Measurements from ENCODE around the gene LRP11. TPM values are rescaled to one million over a fixed set of nuclear protein-coding genes. Genes with fewer than 3 reads are reported as not detected.

Gene LRP11
- total and polyA plus RNA-seq, 2 of the 13 experiments (the other 11 are each of a cell fraction or from before 2014, with no cell fraction given) = 32.4 to 48.9 TPM

DNA sequence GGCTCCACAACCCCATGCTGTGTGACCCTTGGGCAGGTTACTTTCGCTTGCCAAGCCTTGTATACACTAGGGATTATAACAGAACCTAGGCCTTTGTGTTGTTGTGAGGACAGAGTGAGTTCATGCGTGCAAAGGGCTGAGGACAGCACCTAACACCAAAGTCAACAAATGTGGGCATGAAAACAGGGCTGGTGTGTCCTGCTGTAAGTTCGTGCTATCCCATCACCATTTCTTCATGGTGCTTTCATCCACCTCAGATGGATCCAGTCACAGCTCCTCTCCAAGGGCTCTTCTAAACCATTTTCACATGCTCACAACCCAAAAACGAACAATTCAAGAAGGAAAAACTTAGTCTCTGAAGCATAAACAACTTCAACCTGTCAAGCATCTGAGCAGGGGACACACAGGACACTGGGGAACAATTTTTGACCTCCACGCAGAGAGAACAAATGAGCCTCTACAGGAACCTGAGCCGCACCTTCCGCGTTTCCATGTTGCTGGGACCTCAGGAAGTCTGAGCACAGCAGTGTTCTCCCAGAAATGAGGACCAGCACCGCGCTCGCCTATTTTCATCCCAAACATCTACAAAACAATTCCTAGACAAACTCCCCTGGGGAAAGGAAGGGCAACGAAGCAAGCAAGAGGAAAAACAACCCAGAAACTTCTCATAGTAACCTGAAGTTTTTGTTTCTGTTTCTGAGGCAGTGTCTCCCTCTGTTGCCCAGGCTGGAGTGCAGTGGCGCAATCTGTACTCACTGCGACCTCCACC, 3.1 kb downstream of the LRP11 start (continued):
- TF ChIP-seq ZNF589 (CRISPR knock-in tag; conservative IDR thresholded peaks at IDR 0.05) (peak; percentile 39; the same call in 1 of the 2 replicates), SP5 (CRISPR knock-in tag; IDR thresholded peaks at IDR 0.05; ENCODE audit: borderline replicate concordance, low read depth) (peak; percentile 73; the same call in 1 of the 2 replicates), ZNF282 (IDR thresholded peaks at IDR 0.05; ENCODE audit: partially characterized antibody) (no peak), NR2F1 (CRISPR knock-in tag; IDR thresholded peaks at IDR 0.05) (peak; percentile 58 to 67; a peak in 3 of 4 replicates), MEF2D (CRISPR knock-in tag; IDR thresholded peaks at IDR 0.05) (peak; percentile 99), ZNF264 (CRISPR knock-in tag; IDR thresholded peaks at IDR 0.05) (peak; percentile 24; the same call in 1 of the 2 replicates), YEATS2 (CRISPR knock-in tag; IDR thresholded peaks at IDR 0.05; ENCODE audit: borderline replicate concordance) (peak; percentile 57; the same call in 1 of the 2 replicates), ZNF121 (CRISPR knock-in tag; IDR thresholded peaks at IDR 0.05) (peak; percentile 97), ZFP1 (CRISPR knock-in tag; IDR thresholded peaks at IDR 0.05) (peak; percentile 91), ZNF510 (CRISPR knock-in tag; IDR thresholded peaks at IDR 0.05; ENCODE audit: low read depth) (0 out of 2 replicates have a peak, but pooled peaks have one; percentile 19), HOXA5 (CRISPR knock-in tag; IDR thresholded peaks at IDR 0.05) (0 out of 2 replicates have a peak, but pooled peaks have one; percentile 30)
- TF ChIP-seq, protein P1, sequence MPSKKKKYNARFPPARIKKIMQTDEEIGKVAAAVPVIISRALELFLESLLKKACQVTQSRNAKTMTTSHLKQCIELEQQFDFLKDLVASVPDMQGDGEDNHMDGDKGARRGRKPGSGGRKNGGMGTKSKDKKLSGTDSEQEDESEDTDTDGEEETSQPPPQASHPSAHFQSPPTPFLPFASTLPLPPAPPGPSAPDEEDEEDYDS (CRISPR knock-in tag; IDR thresholded peaks at IDR 0.05) = peak; percentile 75
- TF ChIP-seq, protein P2, sequence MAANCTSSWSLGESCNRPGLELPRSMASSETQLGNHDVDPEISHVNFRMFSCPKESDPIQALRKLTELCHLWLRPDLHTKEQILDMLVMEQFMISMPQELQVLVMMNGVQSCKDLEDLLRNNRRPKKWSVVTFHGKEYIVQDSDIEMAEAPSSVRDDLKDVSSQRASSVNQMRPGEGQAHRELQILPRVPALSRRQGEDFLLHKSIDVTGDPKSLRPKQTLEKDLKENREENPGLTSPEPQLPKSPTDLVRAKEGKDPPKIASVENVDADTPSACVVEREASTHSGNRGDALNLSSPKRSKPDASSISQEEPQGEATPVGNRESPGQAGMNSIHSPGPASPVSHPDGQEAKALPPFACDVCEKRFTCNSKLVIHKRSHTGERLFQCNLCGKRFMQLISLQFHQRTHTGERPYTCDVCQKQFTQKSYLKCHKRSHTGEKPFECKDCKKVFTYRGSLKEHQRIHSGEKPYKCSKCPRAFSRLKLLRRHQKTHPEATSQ (CRISPR knock-in tag; IDR thresholded peaks at IDR 0.05; ENCODE audit: borderline replicate concordance) = 0 out of 2 replicates have a peak, but pooled peaks have one; percentile 46
- TF ChIP-seq, protein P3, sequence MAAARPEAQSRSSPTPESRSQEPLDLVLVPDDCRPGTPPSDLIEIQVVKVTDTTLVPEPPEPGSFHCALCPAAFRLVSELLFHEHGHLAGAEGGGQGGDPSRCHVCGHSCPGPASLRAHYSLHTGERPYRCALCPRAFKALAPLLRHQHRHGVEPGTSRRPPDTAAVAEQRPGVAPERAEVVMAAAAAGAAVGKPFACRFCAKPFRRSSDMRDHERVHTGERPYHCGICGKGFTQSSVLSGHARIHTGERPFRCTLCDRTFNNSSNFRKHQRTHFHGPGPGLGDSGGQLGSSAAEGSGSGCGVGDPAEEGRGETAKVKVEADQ (CRISPR knock-in tag; IDR thresholded peaks at IDR 0.05; ENCODE audit: borderline replicate concordance) = peak; percentile 83; the same call in 1 of the 2 replicates
- TF ChIP-seq, protein P4, sequence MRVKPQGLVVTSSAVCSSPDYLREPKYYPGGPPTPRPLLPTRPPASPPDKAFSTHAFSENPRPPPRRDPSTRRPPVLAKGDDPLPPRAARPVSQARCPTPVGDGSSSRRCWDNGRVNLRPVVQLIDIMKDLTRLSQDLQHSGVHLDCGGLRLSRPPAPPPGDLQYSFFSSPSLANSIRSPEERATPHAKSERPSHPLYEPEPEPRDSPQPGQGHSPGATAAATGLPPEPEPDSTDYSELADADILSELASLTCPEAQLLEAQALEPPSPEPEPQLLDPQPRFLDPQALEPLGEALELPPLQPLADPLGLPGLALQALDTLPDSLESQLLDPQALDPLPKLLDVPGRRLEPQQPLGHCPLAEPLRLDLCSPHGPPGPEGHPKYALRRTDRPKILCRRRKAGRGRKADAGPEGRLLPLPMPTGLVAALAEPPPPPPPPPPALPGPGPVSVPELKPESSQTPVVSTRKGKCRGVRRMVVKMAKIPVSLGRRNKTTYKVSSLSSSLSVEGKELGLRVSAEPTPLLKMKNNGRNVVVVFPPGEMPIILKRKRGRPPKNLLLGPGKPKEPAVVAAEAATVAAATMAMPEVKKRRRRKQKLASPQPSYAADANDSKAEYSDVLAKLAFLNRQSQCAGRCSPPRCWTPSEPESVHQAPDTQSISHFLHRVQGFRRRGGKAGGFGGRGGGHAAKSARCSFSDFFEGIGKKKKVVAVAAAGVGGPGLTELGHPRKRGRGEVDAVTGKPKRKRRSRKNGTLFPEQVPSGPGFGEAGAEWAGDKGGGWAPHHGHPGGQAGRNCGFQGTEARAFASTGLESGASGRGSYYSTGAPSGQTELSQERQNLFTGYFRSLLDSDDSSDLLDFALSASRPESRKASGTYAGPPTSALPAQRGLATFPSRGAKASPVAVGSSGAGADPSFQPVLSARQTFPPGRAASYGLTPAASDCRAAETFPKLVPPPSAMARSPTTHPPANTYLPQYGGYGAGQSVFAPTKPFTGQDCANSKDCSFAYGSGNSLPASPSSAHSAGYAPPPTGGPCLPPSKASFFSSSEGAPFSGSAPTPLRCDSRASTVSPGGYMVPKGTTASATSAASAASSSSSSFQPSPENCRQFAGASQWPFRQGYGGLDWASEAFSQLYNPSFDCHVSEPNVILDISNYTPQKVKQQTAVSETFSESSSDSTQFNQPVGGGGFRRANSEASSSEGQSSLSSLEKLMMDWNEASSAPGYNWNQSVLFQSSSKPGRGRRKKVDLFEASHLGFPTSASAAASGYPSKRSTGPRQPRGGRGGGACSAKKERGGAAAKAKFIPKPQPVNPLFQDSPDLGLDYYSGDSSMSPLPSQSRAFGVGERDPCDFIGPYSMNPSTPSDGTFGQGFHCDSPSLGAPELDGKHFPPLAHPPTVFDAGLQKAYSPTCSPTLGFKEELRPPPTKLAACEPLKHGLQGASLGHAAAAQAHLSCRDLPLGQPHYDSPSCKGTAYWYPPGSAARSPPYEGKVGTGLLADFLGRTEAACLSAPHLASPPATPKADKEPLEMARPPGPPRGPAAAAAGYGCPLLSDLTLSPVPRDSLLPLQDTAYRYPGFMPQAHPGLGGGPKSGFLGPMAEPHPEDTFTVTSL (CRISPR knock-in tag; IDR thresholded peaks at IDR 0.05; ENCODE audit: borderline replicate concordance) = peak; percentile 91
- TF ChIP-seq, protein P5, sequence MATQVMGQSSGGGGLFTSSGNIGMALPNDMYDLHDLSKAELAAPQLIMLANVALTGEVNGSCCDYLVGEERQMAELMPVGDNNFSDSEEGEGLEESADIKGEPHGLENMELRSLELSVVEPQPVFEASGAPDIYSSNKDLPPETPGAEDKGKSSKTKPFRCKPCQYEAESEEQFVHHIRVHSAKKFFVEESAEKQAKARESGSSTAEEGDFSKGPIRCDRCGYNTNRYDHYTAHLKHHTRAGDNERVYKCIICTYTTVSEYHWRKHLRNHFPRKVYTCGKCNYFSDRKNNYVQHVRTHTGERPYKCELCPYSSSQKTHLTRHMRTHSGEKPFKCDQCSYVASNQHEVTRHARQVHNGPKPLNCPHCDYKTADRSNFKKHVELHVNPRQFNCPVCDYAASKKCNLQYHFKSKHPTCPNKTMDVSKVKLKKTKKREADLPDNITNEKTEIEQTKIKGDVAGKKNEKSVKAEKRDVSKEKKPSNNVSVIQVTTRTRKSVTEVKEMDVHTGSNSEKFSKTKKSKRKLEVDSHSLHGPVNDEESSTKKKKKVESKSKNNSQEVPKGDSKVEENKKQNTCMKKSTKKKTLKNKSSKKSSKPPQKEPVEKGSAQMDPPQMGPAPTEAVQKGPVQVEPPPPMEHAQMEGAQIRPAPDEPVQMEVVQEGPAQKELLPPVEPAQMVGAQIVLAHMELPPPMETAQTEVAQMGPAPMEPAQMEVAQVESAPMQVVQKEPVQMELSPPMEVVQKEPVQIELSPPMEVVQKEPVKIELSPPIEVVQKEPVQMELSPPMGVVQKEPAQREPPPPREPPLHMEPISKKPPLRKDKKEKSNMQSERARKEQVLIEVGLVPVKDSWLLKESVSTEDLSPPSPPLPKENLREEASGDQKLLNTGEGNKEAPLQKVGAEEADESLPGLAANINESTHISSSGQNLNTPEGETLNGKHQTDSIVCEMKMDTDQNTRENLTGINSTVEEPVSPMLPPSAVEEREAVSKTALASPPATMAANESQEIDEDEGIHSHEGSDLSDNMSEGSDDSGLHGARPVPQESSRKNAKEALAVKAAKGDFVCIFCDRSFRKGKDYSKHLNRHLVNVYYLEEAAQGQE (IDR thresholded peaks at IDR 0.05; ENCODE audit: borderline replicate concordance in 1 of 2, low read depth in 1 of 2, low read length in 2 of 2) = 0 out of 4 replicates have a peak, but pooled peaks of 1 of the 2 experiments have one; percentile 63
